HG02588 (cell line): ENCODE results near the gene PSPC1.
"Not testable (repeated sequence)": the region's sequence is repeated elsewhere in the genome, so short reads cannot be mapped to it uniquely, and the experiment has no call there.

Experiments
- ATAC-seq: cut with Tn5 transposase; IDR thresholded peaks from one replicate; pipeline ENCODE4 v1.9.1; 2021; ENCODE audit warnings: mild to moderate bottlenecking, moderate library complexity; ENCODE audit not compliant: unreplicated experiment

PSPC1 gene

GRCh38 chr13:19766591-19766990, 16.2 kb downstream of the PSPC1 start:
- no peak for ATAC-seq

- no peak for ATAC-seq
Observed at GRCh38 chr13:19764237-19764636, 18.5 kb downstream of the PSPC1 start.

- ATAC-seq: no peak
Observed at GRCh38 chr13:19763618-19764017, 19.1 kb downstream of the PSPC1 start.

GRCh38 chr13:19759669-19760068, 23.1 kb downstream of the PSPC1 start:
- no peak for ATAC-seq

- ATAC-seq: no peak
Observed at GRCh38 chr13:19742643-19743042, 40.1 kb downstream of the PSPC1 start.

- no peak for ATAC-seq
Observed at GRCh38 chr13:19737844-19738557, 44.7 kb downstream of the PSPC1 start.

GRCh38 chr13:19726611-19727010, 56.1 kb downstream of the PSPC1 start:
- ATAC-seq: no peak

GRCh38 chr13:19725320-19725719, 57.4 kb downstream of the PSPC1 start:
- no peak for ATAC-seq

- no peak for ATAC-seq
Observed at GRCh38 chr13:19720039-19720438, 62.7 kb downstream of the PSPC1 start.

GRCh38 chr13:19713186-19713965, 69.4 kb downstream of the PSPC1 start:
- no peak for ATAC-seq

GRCh38 chr13:19709782-19710181, 73.0 kb downstream of the PSPC1 start:
- ATAC-seq: not testable (repeated sequence)

- ATAC-seq: not testable (repeated sequence)
Observed at GRCh38 chr13:19709039-19709438, 73.7 kb downstream of the PSPC1 start.

GRCh38 chr13:19704256-19704655, 78.5 kb downstream of the PSPC1 start:
- not testable (repeated sequence) for ATAC-seq

GRCh38 chr13:19701619-19702018, 81.1 kb downstream of the PSPC1 start:
- ATAC-seq: not testable (repeated sequence)

GRCh38 chr13:19700963-19701362, 81.8 kb downstream of the PSPC1 start:
- not testable (repeated sequence) for ATAC-seq

- ATAC-seq: no peak
Observed at GRCh38 chr13:19695829-19696228, 86.9 kb downstream of the PSPC1 start.

- ATAC-seq: no peak
Observed at GRCh38 chr13:19695428-19695827, 87.3 kb downstream of the PSPC1 start.

GRCh38 chr13:19691447-19691846, 91.3 kb downstream of the PSPC1 start:
- not testable (repeated sequence) for ATAC-seq

GRCh38 chr13:19685437-19685836, 97.3 kb downstream of the PSPC1 start:
- ATAC-seq: no peak

GRCh38 chr13:19685034-19685433, 97.7 kb downstream of the PSPC1 start:
- no peak for ATAC-seq

- ATAC-seq: no peak
Observed at GRCh38 chr13:19681517-19681916, 101.2 kb downstream of the PSPC1 start.

GRCh38 chr13:19680751-19681150, 102.0 kb downstream of the PSPC1 start:
- ATAC-seq: no peak
